Mucosa of descending colon (tissue), 3 donors: ENCODE measurements around the gene BLTP3B. TPM values are rescaled to one million over a fixed set of nuclear protein-coding genes. Genes with fewer than 3 reads are reported as not detected.
A peak's percentile ranks its signal among the peaks of the same experiment; 100 is the strongest.

Experiments used
- ATAC-seq: fragments of 200-7000 bp; cut with Tn5 transposase; one replicate; pipeline ENCODE4 v1.9.1; 2020; ENCODE audit warnings: mild to moderate bottlenecking, moderate library complexity
- DNase-seq, 3 donors: peaks; one replicate each; pipeline ENCODE4 v3.0.0-alpha.2; 2020
- H3K36me3 ChIP-seq: fragments of 200-600 bp; one replicate; pipeline ENCODE4 v1.8.0; 2021; ENCODE audit warnings: low read depth, mild to moderate bottlenecking
- H3K4me1 ChIP-seq: fragments of 200-600 bp; one replicate; pipeline ENCODE4 v1.8.0; 2021; ENCODE audit warnings: low read depth, mild to moderate bottlenecking
- H3K4me3 ChIP-seq: fragments of 200-600 bp; one replicate; pipeline ENCODE4 v1.8.0; 2021; ENCODE audit warnings: mild to moderate bottlenecking
- H3K9me3 ChIP-seq: fragments of 200-600 bp; one replicate; pipeline ENCODE4 v1.8.0; 2021; ENCODE audit warnings: mild to moderate bottlenecking
- intact Hi-C, 2 donors: fragments of 100-400 bp; cut with DNase I in 1 of 2; cut with micrococcal nuclease in 1 of 2; formaldehyde crosslinking; loops; one replicate each; pipeline versions ENCODE4 v1.11.0 to v1.11.1; 2022; cut with DNase I, micrococcal nuclease
- total RNA-seq, 3 donors: library from RNA; stranded (reverse); fragmentation: NEBNext Ultra II Directional in 2 of 3; extraction: Animal tissue kit (Norgen Biotek cat#: 25700) in 2 of 3; gene quantifications; one replicate each; pipeline versions ENCODE4 v1.2.1 to v1.2.4, GENCODE V29; 2021 to 2023
- TF ChIP-seq, protein P1 (sequence below): fragments of 200-600 bp; IDR thresholded peaks from one replicate; pipeline ENCODE4 v1.8.0; 2022; ENCODE audit warnings: antibody characterized with exemption, mild to moderate bottlenecking
- donor health status: DM: no; HTN: no; CAD: no; lungs with moderate emphysema.
- donor health status: DM: no; HTN: no; CAD: no.
- donor health status: DM: no; HTN: yes; CAD: no.

BLTP3B gene
- total RNA-seq, 3 donors from 2014 or later = 20.6 to 29.7 (median 25.0) TPM

DNA sequence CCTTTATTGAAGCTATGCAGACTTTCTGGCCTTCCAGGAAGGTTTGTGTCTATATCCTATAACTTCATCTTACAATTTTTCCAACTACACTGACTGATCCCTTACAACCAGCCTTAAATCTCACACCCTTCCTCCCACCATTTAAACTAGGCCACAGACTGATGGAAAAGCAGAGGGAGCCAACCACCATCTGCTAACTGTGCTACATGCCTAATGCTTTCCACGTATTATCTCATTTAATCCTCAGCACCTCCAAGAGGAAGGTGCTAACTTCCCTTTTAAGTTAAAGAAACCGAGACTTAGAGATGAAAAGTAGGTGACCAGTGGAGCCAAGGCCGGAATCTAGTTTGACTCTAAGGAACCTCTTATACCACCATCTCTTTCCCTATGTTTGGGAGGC, 22.7 kb upstream of the BLTP3B start:
- intact Hi-C loops = no loop called here
- no peaks in the 10 kb centered on the region for H3K36me3 ChIP-seq
- ATAC-seq = no peak

DNA sequence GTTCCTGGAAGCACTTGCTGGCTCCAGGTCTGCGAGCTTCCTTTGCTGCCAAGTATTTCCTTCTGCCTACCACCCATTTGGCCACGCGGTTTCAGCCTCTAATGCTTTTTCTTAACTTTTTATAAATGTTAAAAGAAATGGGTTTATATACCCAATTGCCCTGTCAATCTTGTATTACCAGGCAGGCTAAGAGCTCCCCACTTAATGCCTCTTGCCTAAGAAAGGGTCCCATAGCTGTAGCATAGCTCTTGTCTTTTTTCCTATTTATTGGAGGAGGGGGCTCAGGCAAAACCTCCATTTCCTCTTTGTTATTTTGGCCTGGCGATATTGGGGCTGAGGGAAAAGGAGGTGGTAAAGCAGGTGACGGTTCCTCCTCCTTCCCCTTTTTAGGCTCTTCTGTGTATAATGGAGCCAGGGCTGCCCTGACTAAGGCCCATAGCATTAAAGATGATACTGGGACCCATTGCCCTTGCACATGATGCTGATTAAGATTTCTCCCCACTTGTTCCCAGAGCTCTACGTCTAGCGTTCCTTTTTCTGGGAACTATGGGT, 21.6 kb upstream of the BLTP3B start:
- intact Hi-C loops = no loop called here
- ATAC-seq (no peak), DNase-seq (no peak)
- H3K4me3 ChIP-seq = no peak overlapping the region
- H3K4me1 ChIP-seq = peaks cover 23% of the 10 kb centered on the region
- no peaks in the 10 kb centered on the region for H3K36me3 ChIP-seq
- TF ChIP-seq, protein P1, sequence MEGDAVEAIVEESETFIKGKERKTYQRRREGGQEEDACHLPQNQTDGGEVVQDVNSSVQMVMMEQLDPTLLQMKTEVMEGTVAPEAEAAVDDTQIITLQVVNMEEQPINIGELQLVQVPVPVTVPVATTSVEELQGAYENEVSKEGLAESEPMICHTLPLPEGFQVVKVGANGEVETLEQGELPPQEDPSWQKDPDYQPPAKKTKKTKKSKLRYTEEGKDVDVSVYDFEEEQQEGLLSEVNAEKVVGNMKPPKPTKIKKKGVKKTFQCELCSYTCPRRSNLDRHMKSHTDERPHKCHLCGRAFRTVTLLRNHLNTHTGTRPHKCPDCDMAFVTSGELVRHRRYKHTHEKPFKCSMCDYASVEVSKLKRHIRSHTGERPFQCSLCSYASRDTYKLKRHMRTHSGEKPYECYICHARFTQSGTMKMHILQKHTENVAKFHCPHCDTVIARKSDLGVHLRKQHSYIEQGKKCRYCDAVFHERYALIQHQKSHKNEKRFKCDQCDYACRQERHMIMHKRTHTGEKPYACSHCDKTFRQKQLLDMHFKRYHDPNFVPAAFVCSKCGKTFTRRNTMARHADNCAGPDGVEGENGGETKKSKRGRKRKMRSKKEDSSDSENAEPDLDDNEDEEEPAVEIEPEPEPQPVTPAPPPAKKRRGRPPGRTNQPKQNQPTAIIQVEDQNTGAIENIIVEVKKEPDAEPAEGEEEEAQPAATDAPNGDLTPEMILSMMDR = no peak
- H3K9me3 ChIP-seq = no peaks in the 10 kb centered on the region

More for the DNA sequence above, 22.7 kb upstream of the BLTP3B start:
- Histone ChIP-seq H3K4me3 (no peak overlapping the region), H3K4me1 (peaks cover 23% of the 10 kb centered on the region), H3K9me3 (no peaks in the 10 kb centered on the region)
- DNase-seq = no peak
- TF ChIP-seq, protein P1 = no peak

DNA sequence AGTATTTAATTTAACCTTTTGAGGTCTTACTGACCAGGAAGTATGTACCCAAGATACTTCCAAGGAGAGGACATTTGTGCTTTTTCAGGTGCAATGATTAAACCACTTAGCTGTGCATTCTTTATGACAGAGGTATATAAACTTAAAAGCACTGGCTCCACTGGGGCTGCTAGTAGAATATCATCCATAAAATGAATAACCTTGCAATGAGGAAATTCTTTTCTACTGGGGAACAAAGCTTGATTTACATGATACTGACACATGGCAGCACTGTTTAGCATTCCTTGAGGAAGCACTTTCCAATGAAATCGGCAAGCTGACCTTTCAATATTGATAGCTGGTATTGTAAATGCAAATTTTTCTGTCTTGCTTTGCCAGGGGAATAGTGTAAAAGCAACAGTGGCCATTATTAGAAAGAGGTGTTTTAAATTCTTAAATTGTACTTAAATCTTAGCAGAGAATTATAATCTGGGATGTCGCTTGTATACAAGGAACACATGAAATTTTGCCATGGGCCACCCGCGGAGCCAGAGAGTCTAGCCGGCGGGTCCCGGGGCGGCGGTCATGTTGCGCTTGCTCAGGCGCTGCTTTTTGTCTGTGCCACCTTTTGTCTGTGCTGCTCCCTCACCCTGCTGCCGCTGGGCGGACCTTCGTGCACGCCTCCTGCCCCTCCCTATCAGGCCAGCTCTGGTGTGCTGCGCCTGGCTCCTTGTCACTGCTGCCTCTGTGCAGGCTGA, 20.9 kb upstream of the BLTP3B start:
- intact Hi-C loops = no loop called here
- no peaks in the 10 kb centered on the region for H3K36me3 ChIP-seq
- peaks cover 23% of the 10 kb centered on the region for H3K4me1 ChIP-seq
- no peak overlapping the region for H3K4me3 ChIP-seq
- no peaks in the 10 kb centered on the region for H3K9me3 ChIP-seq
- TF ChIP-seq, protein P1 = no peak
- ATAC-seq (peak; percentile 99), DNase-seq (peak; percentile 83 to 91 (median 91))

DNA sequence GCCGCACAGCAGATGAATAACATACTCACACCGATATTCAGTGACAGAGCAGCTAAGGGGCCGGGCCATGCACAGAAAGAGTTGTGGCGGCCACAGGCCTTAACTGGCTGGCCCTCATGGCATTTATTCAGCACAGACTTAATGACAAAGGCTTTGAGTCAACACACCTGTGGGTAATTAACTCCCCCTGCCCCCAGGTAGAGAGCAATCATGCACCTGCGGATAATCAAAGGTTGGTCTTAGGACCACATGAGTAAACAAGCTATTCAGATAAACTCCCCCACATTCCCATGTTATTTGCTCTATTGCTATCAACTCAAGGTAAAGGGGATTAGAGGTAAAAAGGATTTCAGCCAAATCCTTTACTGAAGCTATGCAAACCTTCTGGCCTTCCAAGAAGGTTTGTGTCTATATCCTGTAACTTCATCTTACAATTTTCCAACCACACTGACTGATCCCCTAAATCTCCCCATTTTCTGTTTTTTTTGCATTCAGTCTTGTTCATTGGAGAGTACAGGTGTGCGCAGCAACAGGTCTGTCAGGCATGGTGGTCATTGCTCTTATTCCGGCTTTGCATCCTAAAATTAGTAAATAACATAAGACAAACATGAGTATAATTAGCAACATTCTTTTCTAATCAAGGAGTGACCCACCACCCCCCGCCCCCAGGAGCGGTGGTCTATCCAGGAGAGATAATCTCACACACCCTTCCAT, 16.9 kb upstream of the BLTP3B start:
- H3K4me3 ChIP-seq = no peak overlapping the region
- peaks cover 19% of the 10 kb centered on the region for H3K4me1 ChIP-seq
- H3K36me3 ChIP-seq = no peaks in the 10 kb centered on the region
- intact Hi-C loops = no loop called here
- ATAC-seq (no peak), DNase-seq (no peak)
- TF ChIP-seq, protein P1 = no peak
- no peaks in the 10 kb centered on the region for H3K9me3 ChIP-seq

DNA sequence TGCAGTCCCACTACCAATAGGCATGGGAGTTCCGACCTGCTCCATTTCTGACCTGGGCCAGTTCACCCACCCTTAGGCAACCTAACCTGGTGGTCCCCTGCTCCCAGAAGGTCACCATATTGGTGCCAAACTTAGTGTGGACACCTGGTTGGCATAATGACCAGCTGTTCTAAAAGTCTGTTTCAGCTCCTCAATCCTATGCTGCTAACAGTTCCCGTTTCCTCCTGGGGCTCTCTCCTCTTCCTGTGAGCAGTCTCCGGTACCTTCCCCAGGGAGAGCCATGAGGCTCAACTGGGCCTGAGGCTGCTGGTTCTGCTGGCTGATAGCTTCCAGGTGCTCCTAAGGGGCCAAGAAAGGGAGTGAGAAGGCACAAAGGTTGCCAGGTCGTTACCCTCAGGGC, 15.9 kb upstream of the BLTP3B start:
- Histone ChIP-seq H3K4me3 (no peak overlapping the region), H3K36me3 (no peaks in the 10 kb centered on the region), H3K4me1 (peaks cover 10% of the 10 kb centered on the region), H3K9me3 (no peaks in the 10 kb centered on the region)
- intact Hi-C loops = no loop called here
- DNase-seq = no peak
- TF ChIP-seq, protein P1 = no peak
- no peak for ATAC-seq
